Mesendoderm (in vitro differentiated cells): ENCODE results near the gene MAPRE2.

Experiments used
- DNase-seq: peaks from one replicate; pipeline ENCODE4 v3.0.0; 2013
- H2AK5ac ChIP-seq: 2 replicates; pipeline ENCODE4 v1.6.1; 2013; ENCODE audit warnings: low read length, inconsistent platforms
- H2BK120ac ChIP-seq: 2 replicates; pipeline ENCODE4 v1.6.1; 2013; ENCODE audit warnings: low read depth, mild to moderate bottlenecking, low read length, moderate library complexity, mixed read lengths
- H2BK15ac ChIP-seq: replicated peaks from 2 replicates; pipeline ENCODE4 v1.6.1; 2013; ENCODE audit warnings: low read depth, mild to moderate bottlenecking, moderate library complexity
- H2BK5ac ChIP-seq: 2 replicates; pipeline ENCODE4 v1.6.1; 2013; ENCODE audit warnings: low read length, inconsistent platforms
- H3K18ac ChIP-seq: 2 replicates; pipeline ENCODE4 v1.6.1; 2013; ENCODE audit warnings: mild to moderate bottlenecking, low read length, mixed read lengths
- H3K23ac ChIP-seq: one replicate; pipeline ENCODE4 v1.6.1; 2013; ENCODE audit warnings: low read length
- H3K27ac ChIP-seq: 2 replicates; pipeline ENCODE4 v1.5.1; 2013; ENCODE audit warnings: low read depth, mild to moderate bottlenecking, inconsistent platforms, low read length, moderate library complexity
- H3K27me3 ChIP-seq: 2 replicates; pipeline ENCODE4 v1.6.1; 2013; ENCODE audit warnings: low read length, control low read depth, mild to moderate bottlenecking, inconsistent platforms; ENCODE audit not compliant: insufficient read depth, poor library complexity
- H3K36me3 ChIP-seq: 2 replicates; pipeline ENCODE4 v1.6.1; 2013; ENCODE audit warnings: low read length, inconsistent platforms; ENCODE audit not compliant: control insufficient read depth, insufficient read depth
- H3K4ac ChIP-seq: one replicate; pipeline ENCODE4 v1.6.1; 2013; ENCODE audit warnings: low read depth, mild to moderate bottlenecking, low read length, moderate library complexity
- H3K4me1 ChIP-seq: 2 replicates; pipeline ENCODE4 v1.6.1; 2013; ENCODE audit warnings: low read depth, low read length, inconsistent platforms; ENCODE audit not compliant: control insufficient read depth
- H3K4me2 ChIP-seq: 2 replicates; pipeline ENCODE4 v1.6.1; 2013; ENCODE audit warnings: low read length
- H3K4me3 ChIP-seq: 2 replicates; pipeline ENCODE4 v1.5.1; 2013; ENCODE audit warnings: mild to moderate bottlenecking, low read length
- H3K56ac ChIP-seq: one replicate; pipeline ENCODE4 v1.6.1; 2013; ENCODE audit warnings: low read length
- H3K79me1 ChIP-seq: 2 replicates; pipeline ENCODE4 v1.6.1; 2013; ENCODE audit warnings: low read length, inconsistent platforms
- H3K79me2 ChIP-seq: 2 replicates; pipeline ENCODE4 v1.6.1; 2013; ENCODE audit warnings: mild to moderate bottlenecking, low read length; ENCODE audit not compliant: control insufficient read depth, insufficient read depth
- H3K9ac ChIP-seq: 2 replicates; pipeline ENCODE4 v1.6.1; 2013; ENCODE audit warnings: low read length, inconsistent platforms
- H4K5ac ChIP-seq: one replicate; pipeline ENCODE4 v1.6.1; 2013; ENCODE audit warnings: low read length
- H4K8ac ChIP-seq: one replicate; pipeline ENCODE4 v1.6.1; 2013; ENCODE audit warnings: low read depth, mild to moderate bottlenecking, control low read depth, low read length, moderate library complexity
- WGBS: extraction: QIAGEN DNeasy Blood & Tissue Kit; methylation state at CpG from one replicate; pipeline ENCODE4 v1.1.7; 2013; ENCODE audit warnings: low lambda C conversion rate, missing lambda C conversion rate; ENCODE audit not compliant: insufficient coverage; ENCODE audit errors: extremely low coverage; 5-methylcytosine and 5-hydroxymethylcytosine counted together

The MAPRE2 gene

DNA sequence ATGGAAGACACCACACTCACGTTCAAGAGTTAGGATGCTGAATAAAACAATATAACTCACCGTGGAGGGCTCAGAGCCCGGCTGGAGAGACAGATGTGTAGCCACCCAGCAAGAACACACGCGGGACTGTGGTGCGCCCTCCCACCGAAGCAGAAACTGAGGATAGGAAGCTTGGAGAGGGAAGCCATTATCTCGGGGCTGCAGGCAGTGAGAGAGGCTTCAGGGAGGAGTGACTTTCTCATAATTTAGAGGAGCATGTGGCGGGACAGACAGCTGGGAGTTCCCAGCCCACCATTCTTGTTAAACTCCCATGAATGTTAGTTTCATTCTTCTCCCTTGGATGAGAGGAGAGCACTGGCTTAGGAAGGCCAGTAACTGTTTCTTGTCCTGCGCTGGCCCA, 96.4 kb downstream of the MAPRE2 start:
- Histone ChIP-seq H3K23ac (no peak overlapping the region), H3K27ac (no peak overlapping the region), H3K4me3 (no peak overlapping the region), H2BK5ac (no peak overlapping the region), H3K56ac (no peak overlapping the region), H2AK5ac (no peak overlapping the region), H2BK120ac (no peak overlapping the region), H3K4ac (no peak overlapping the region), H3K79me2 (no peaks in the 10 kb centered on the region), H3K4me2 (no peak overlapping the region), H2BK15ac (no peak overlapping the region), H3K9ac (no peak overlapping the region), H4K8ac (no peak overlapping the region), H3K79me1 (no peaks in the 10 kb centered on the region), H3K4me1 (no peaks in the 10 kb centered on the region), H3K18ac (no peak overlapping the region), H3K36me3 (no peaks in the 10 kb centered on the region), H4K5ac (no peak overlapping the region), H3K27me3 (no peaks in the 10 kb centered on the region)
- DNase-seq, result no peak
- no CpG with 5 or more reads among the region's 10 CpGs for WGBS

DNA sequence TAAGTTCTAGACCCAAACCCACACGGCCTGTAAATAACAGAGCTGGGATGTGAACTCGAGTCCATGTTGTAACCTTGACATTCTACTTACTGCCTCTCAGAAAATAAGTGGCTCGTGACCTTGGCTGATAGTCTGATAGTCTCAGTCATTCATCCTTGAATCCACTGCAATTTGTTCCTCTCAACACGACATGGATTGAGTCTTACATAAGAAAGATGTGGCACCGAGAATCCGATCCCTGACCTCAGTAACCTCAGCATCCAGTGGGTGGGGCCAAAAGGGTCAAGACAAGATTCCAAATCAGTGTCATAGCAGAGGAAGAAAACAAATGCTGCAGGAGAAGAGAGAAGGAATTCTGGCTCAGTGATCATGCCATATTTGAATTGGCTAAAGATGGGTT, 97.6 kb downstream of the MAPRE2 start:
- H3K56ac ChIP-seq, result no peak overlapping the region
- no peak for DNase-seq
- H3K4me2 ChIP-seq, result no peak overlapping the region
- H3K27ac ChIP-seq, result no peak overlapping the region
- WGBS, result no CpG with 5 or more reads among the region's 6 CpGs
- no peak overlapping the region for H3K9ac ChIP-seq
- H3K79me2 ChIP-seq, result no peaks in the 10 kb centered on the region
- H3K18ac ChIP-seq, result no peak overlapping the region
- H3K4me3 ChIP-seq, result no peak overlapping the region
- no peak overlapping the region for H3K4ac ChIP-seq
- H2BK120ac ChIP-seq, result no peak overlapping the region
- H3K4me1 ChIP-seq, result no peaks in the 10 kb centered on the region
- H4K8ac ChIP-seq, result no peak overlapping the region
- H4K5ac ChIP-seq, result no peak overlapping the region
- H3K79me1 ChIP-seq, result no peaks in the 10 kb centered on the region
- H2AK5ac ChIP-seq, result no peak overlapping the region
- H3K23ac ChIP-seq, result no peak overlapping the region
- no peaks in the 10 kb centered on the region for H3K27me3 ChIP-seq
- no peak overlapping the region for H2BK15ac ChIP-seq
- H3K36me3 ChIP-seq, result no peaks in the 10 kb centered on the region
- H2BK5ac ChIP-seq, result no peak overlapping the region

DNA sequence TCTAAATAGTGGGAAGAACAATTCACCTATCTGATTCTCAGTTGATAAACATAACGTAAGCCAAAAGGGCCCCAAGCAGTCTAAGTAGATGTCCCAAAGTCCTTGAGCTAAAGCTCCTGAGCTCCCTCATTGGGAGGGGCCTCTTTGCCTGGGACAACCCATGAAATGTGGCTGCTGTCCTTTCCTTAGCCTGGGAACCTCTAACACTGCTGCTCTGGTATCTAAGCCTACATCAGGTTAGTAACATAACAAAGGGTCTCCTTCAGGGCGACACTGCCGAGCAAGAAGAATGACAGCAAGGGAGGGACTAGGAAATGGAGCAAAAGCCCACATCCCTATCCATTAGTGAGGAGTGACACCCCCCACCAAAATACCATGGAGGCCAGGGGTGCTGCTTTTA, 98.3 kb downstream of the MAPRE2 start:
- H3K4me2 ChIP-seq, result no peak overlapping the region
- no peaks in the 10 kb centered on the region for H3K27me3 ChIP-seq
- H3K27ac ChIP-seq, result no peak overlapping the region
- no peak overlapping the region for H2BK5ac ChIP-seq
- H3K4me3 ChIP-seq, result no peak overlapping the region
- H3K18ac ChIP-seq, result no peak overlapping the region
- no peak for DNase-seq
- no peak overlapping the region for H4K8ac ChIP-seq
- H3K79me2 ChIP-seq, result no peaks in the 10 kb centered on the region
- no peaks in the 10 kb centered on the region for H3K36me3 ChIP-seq
- H3K4ac ChIP-seq, result no peak overlapping the region
- H2BK15ac ChIP-seq, result no peak overlapping the region
- no peak overlapping the region for H2AK5ac ChIP-seq
- H3K79me1 ChIP-seq, result no peaks in the 10 kb centered on the region
- H3K9ac ChIP-seq, result no peak overlapping the region
- H3K56ac ChIP-seq, result no peak overlapping the region
- H3K23ac ChIP-seq, result no peak overlapping the region
- WGBS, result no CpG with 5 or more reads among the region's 3 CpGs
- H2BK120ac ChIP-seq, result no peak overlapping the region
- no peak overlapping the region for H4K5ac ChIP-seq
- no peaks in the 10 kb centered on the region for H3K4me1 ChIP-seq

DNA sequence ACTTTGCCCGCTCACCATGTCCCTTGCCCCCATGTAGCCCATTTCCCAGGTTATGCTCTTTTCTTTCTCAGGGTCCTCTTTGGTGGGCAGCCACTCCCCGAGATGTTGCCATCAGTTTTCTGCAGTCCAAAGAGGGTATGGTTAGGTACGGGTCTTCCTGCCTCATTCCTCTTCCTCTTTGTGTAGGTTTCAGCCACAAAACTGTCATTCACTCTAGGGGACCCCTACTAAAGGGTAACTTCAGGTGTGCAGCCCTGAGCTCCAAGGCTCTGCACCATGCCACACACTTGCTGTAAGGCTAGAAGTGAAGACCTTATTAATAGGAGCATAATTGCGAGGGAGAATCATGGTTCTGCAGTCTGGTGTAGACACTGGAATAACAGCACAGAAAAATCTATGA, 99.9 kb downstream of the MAPRE2 start:
- no peaks in the 10 kb centered on the region for H3K27me3 ChIP-seq
- no peak overlapping the region for H3K56ac ChIP-seq
- no peaks in the 10 kb centered on the region for H3K79me1 ChIP-seq
- no peaks in the 10 kb centered on the region for H3K79me2 ChIP-seq
- no peak overlapping the region for H2BK15ac ChIP-seq
- H3K4ac ChIP-seq, result no peak overlapping the region
- WGBS, result no CpG with 5 or more reads among the region's 4 CpGs
- DNase-seq, result no peak
- H3K27ac ChIP-seq, result no peak overlapping the region
- H2AK5ac ChIP-seq, result no peak overlapping the region
- no peak overlapping the region for H3K9ac ChIP-seq
- H4K8ac ChIP-seq, result no peak overlapping the region
- H3K4me2 ChIP-seq, result no peak overlapping the region
- no peak overlapping the region for H3K23ac ChIP-seq
- H3K4me3 ChIP-seq, result no peak overlapping the region
- H2BK5ac ChIP-seq, result no peak overlapping the region
- no peaks in the 10 kb centered on the region for H3K36me3 ChIP-seq
- no peak overlapping the region for H4K5ac ChIP-seq
- H3K4me1 ChIP-seq, result no peaks in the 10 kb centered on the region
- H3K18ac ChIP-seq, result no peak overlapping the region
- no peak overlapping the region for H2BK120ac ChIP-seq

DNA sequence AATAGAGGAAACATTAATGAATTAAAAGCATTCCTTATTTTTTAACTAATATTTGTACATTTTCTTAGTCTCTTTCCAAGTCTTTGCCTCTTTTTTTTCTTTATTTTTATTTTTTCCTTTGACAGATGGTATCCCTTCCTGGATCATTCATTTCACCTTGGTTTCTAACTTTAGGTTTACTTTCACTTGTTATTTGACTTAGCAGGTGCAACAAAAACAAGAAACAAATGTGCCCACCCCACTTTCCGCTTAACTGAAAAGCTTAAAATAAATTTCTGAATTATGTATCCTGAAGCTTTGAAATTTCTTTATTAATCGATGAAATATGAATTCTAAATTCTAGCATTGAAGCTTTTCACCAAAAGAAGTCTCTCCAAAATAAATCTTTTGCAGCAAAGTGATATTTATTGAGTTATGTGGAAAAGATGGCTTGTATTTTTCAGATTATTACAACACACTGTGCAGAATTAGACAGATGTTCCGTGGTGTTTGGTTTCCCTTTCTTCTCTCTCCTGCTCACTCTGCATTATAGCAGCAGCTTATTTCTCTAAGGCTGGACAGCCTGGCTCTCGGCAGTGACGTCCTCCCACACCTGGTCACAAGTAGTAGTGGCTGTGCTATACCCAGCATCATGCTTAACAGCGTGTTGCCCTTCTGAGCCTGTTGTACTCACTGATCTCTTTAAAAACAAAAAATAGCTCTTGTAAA, 100.5 kb downstream of the MAPRE2 start:
- no peak overlapping the region for H3K27ac ChIP-seq
- H3K79me2 ChIP-seq, result no peaks in the 10 kb centered on the region
- no peak for DNase-seq
- H2AK5ac ChIP-seq, result no peak overlapping the region
- H2BK5ac ChIP-seq, result no peak overlapping the region
- H4K5ac ChIP-seq, result no peak overlapping the region
- H3K4me1 ChIP-seq, result no peaks in the 10 kb centered on the region
- H3K18ac ChIP-seq, result no peak overlapping the region
- H3K9ac ChIP-seq, result no peak overlapping the region
- H2BK120ac ChIP-seq, result no peak overlapping the region
- no peak overlapping the region for H3K56ac ChIP-seq
- no peak overlapping the region for H2BK15ac ChIP-seq
- H3K79me1 ChIP-seq, result no peaks in the 10 kb centered on the region
- H4K8ac ChIP-seq, result no peak overlapping the region
- no peaks in the 10 kb centered on the region for H3K36me3 ChIP-seq
- no peak overlapping the region for H3K23ac ChIP-seq
- H3K27me3 ChIP-seq, result no peaks in the 10 kb centered on the region
- no peak overlapping the region for H3K4me2 ChIP-seq
- WGBS, result no CpG with 5 or more reads among the region's 6 CpGs
- H3K4ac ChIP-seq, result no peak overlapping the region
- no peak overlapping the region for H3K4me3 ChIP-seq

DNA sequence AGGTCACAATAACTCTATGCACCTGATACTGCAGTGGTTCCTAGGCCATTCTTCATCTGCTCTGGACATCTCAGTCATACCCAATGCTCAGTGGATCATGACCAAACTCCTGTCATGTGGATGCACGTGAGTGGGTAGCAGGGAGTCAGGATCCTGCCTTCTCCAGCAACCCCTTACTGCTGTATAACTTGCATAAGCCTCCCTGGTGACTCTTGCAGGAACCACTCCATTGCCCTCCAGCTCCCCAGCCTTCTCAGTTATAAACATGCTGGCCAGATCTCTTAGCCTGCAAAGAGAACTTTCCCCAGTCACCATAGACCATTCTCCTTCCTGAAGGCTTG, 101.0 kb downstream of the MAPRE2 start:
- Histone ChIP-seq H3K4me1 (no peaks in the 10 kb centered on the region), H3K4me3 (no peak overlapping the region), H4K5ac (no peak overlapping the region), H3K4me2 (no peak overlapping the region), H3K79me2 (no peaks in the 10 kb centered on the region), H2BK15ac (no peak overlapping the region), H3K79me1 (no peaks in the 10 kb centered on the region), H3K36me3 (no peaks in the 10 kb centered on the region), H3K23ac (no peak overlapping the region), H3K27ac (no peak overlapping the region), H3K18ac (no peak overlapping the region), H3K27me3 (no peaks in the 10 kb centered on the region), H2BK5ac (no peak overlapping the region), H2BK120ac (no peak overlapping the region), H3K4ac (no peak overlapping the region), H4K8ac (no peak overlapping the region), H3K56ac (no peak overlapping the region), H2AK5ac (no peak overlapping the region), H3K9ac (no peak overlapping the region)
- WGBS, result no CpG with 5 or more reads among the region's 1 CpG
- no peak for DNase-seq
